ENCODE measurements around the gene HIRA. TPM values are rescaled to one million over a fixed set of nuclear protein-coding genes. Genes with fewer than 3 reads are reported as not detected.

The HIRA gene
- total and polyA plus RNA-seq, 2 experiments from 2014 or later, result 9.4 to 58.3 TPM

DNA sequence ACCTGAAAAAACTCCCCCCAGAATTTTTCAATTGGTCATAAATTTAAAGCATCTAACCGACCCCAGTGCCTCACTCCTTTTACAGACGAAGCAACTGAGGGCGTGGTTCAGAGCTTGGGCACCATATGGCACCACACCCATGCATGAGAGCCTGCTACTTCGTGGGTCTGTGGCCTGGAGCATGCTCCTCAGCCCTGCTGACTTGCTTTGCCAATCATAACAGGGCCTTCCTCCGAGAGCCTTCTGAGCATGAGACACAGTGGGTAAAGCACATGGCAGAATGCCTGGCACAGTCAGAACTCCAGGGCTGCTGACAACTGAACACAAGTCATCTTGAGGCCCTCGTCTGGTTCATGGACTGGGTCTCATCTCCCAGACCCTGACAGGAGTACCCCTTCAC lies 33.3 kb downstream of the HIRA start:
- H3K27ac ChIP-seq (ENCODE audit: low read depth), result no peak overlapping the region
- H2AFZ ChIP-seq, result no peak overlapping the region
- peaks cover 22% of the 10 kb centered on the region for H3K36me3 ChIP-seq (ENCODE audit: insufficient read depth)
- no peaks in the 10 kb centered on the region for H3K27me3 ChIP-seq (ENCODE audit: insufficient read depth)
- H3K9me3 Mint-ChIP-seq, result no peaks in the 10 kb centered on the region
- no peaks in the 10 kb centered on the region for H3K4me1 ChIP-seq (ENCODE audit: insufficient read depth)
- DNase-seq (ENCODE audit: low spot score), result no peak
- H3K4me2 ChIP-seq, result no peak overlapping the region
- peaks cover 13% of the 10 kb centered on the region for H4K20me1 ChIP-seq (replicated peaks; ENCODE audit: insufficient read depth)
- H3K4me3 ChIP-seq, result no peak overlapping the region
- no peak overlapping the region for H3K4me3 Mint-ChIP-seq
- no peak for TF ChIP-seq CREB1 (CRISPR knock-in tag; IDR thresholded peaks at IDR 0.05; ENCODE audit: low read depth)
- no peak for TF ChIP-seq REST (IDR thresholded peaks at IDR 0.05; ENCODE audit: unreplicated experiment)
- TF ChIP-seq ZNF331 (CRISPR knock-in tag; IDR thresholded peaks at IDR 0.05; ENCODE audit: low read depth), result no peak
- H3K27ac Mint-ChIP-seq, result no peak overlapping the region
- H3K36me3 Mint-ChIP-seq (ENCODE audit: low read depth), result peaks cover 59% of the 10 kb centered on the region
- H3K9me2 ChIP-seq (ENCODE audit: insufficient read depth), result no peaks in the 10 kb centered on the region
- no peak for ATAC-seq
- H3K4me1 Mint-ChIP-seq, result no peaks in the 10 kb centered on the region
- H3K79me2 ChIP-seq (replicated peaks; ENCODE audit: insufficient read depth), result 0 out of 2 replicates have a peak, but pooled peaks cover 3% of the 10 kb centered on the region
- no peaks in the 10 kb centered on the region for H3F3A ChIP-seq (replicated peaks; ENCODE audit: low read depth)
- H3K27me3 Mint-ChIP-seq (ENCODE audit: insufficient read depth, low read depth, poor library complexity), result peaks cover 10% of the 10 kb centered on the region

GRCh38 chr22:19397734-19398104 lies 33.8 kb downstream of the HIRA start:
- no peak overlapping the region for H3K4me3 ChIP-seq
- 0 out of 2 replicates have a peak, but pooled peaks cover 3% of the 10 kb centered on the region for H3K79me2 ChIP-seq (replicated peaks; ENCODE audit: insufficient read depth)
- no peaks in the 10 kb centered on the region for H3K9me2 ChIP-seq (ENCODE audit: insufficient read depth)
- peaks cover 61% of the 10 kb centered on the region for H3K36me3 Mint-ChIP-seq (ENCODE audit: low read depth)
- peaks cover 10% of the 10 kb centered on the region for H3K27me3 Mint-ChIP-seq (ENCODE audit: insufficient read depth, low read depth, poor library complexity)
- H3K9me3 Mint-ChIP-seq, result no peaks in the 10 kb centered on the region
- H2AFZ ChIP-seq, result no peak overlapping the region
- H3K4me2 ChIP-seq, result no peak overlapping the region
- H3K27me3 ChIP-seq (ENCODE audit: insufficient read depth), result no peaks in the 10 kb centered on the region
- no peaks in the 10 kb centered on the region for H3F3A ChIP-seq (replicated peaks; ENCODE audit: low read depth)
- no peak overlapping the region for H3K27ac Mint-ChIP-seq
- H3K4me1 Mint-ChIP-seq, result no peaks in the 10 kb centered on the region
- H4K20me1 ChIP-seq (replicated peaks; ENCODE audit: insufficient read depth), result peaks cover 13% of the 10 kb centered on the region
- H3K4me1 ChIP-seq (ENCODE audit: insufficient read depth), result no peaks in the 10 kb centered on the region
- ATAC-seq (no peak), DNase-seq (ENCODE audit: low spot score) (no peak)
- no peak overlapping the region for H3K4me3 Mint-ChIP-seq
- H3K36me3 ChIP-seq (ENCODE audit: insufficient read depth), result peaks cover 25% of the 10 kb centered on the region
- H3K27ac ChIP-seq (ENCODE audit: low read depth), result no peak overlapping the region
- TF ChIP-seq NANOG (IDR thresholded peaks at IDR 0.05; ENCODE audit: borderline replicate concordance) (no peak), POLR2AphosphoS5 (IDR thresholded peaks at IDR 0.05; ENCODE audit: low read depth) (no peak), CTCF (conservative IDR thresholded peaks at IDR 0.05; ENCODE audit: low read depth in 2 of 2) (no peak), ZNF331 (CRISPR knock-in tag; IDR thresholded peaks at IDR 0.05; ENCODE audit: low read depth) (no peak), JUNB (IDR thresholded peaks at IDR 0.05; ENCODE audit: unreplicated experiment) (no peak), REST (IDR thresholded peaks at IDR 0.05; ENCODE audit: unreplicated experiment) (no peak), EZH2phosphoT487 (IDR thresholded peaks at IDR 0.05; ENCODE audit: unreplicated experiment) (no peak), CREB1 (CRISPR knock-in tag; IDR thresholded peaks at IDR 0.05; ENCODE audit: low read depth) (no peak), EZH2 (IDR thresholded peaks at IDR 0.05; ENCODE audit: low read depth, unreplicated experiment) (no peak), ZNF114 (CRISPR knock-in tag; IDR thresholded peaks at IDR 0.05) (no peak)
